CD4-positive, alpha-beta T cell (primary cell): ENCODE data around the gene POLG2. TPM values are rescaled to one million over a fixed set of nuclear protein-coding genes. Genes with fewer than 3 reads are reported as not detected.

Source experiments
- ATAC-seq: fragments of 200-7000 bp; cut with Tn5 transposase; one replicate; pipeline ENCODE4 v1.10.0; 2022; ENCODE audit warnings: mild to moderate bottlenecking; ENCODE audit not compliant: poor library complexity
- CTCF ChIA-PET: fragments of 350-600 bp; sonication (Branson Sonifier 250); formaldehyde crosslinking; loops from one replicate; lab custom pipeline; 2021; ENCODE audit warnings: antibody characterized with exemption, inconsistent platforms; lab: Charles Lee
- POLR2A ChIA-PET: fragments of 350-600 bp; sonication (Branson Sonifier 250); formaldehyde crosslinking; loops from one replicate; lab custom pipeline; 2021; ENCODE audit warnings: antibody characterized with exemption, inconsistent platforms; lab: Charles Lee
- DNase-seq, 14 experiments: peaks; one replicate each; pipeline ENCODE4 v3.0.0-alpha.2; 2013 to 2020; ENCODE audit warnings: mixed read lengths in 2 of 14
- H3K27ac ChIP-seq, 2 donors: one replicate each; pipeline versions ENCODE4 v1.5.1 to v1.7.0; 2013; ENCODE audit warnings: low read length in 2 of 2, low read depth in 1 of 2, mild to moderate bottlenecking in 1 of 2
- H3K27me3 ChIP-seq, 2 experiments: 1 replicate in 1 of 2; 2 replicates in 1 of 2; pipeline versions ENCODE4 v1.6.1 to v1.7.0; 2013; ENCODE audit warnings: low read length in 2 of 2, control low read depth in 1 of 2, mild to moderate bottlenecking in 1 of 2, moderate library complexity in 1 of 2; ENCODE audit not compliant: insufficient read depth in 2 of 2, control insufficient read depth in 1 of 2
- H3K36me3 ChIP-seq: one replicate; pipeline ENCODE4 v1.6.1; 2013; ENCODE audit warnings: low read length, control low read depth; ENCODE audit not compliant: insufficient read depth
- H3K4me1 ChIP-seq: one replicate; pipeline ENCODE4 v1.6.1; 2013; ENCODE audit warnings: low read length, control low read depth; ENCODE audit not compliant: insufficient read depth
- H3K4me3 ChIP-seq: one replicate; pipeline ENCODE4 v1.5.1; 2013; ENCODE audit warnings: mild to moderate bottlenecking, low read length, moderate library complexity
- H3K9me3 ChIP-seq, 2 experiments: 1 replicate in 1 of 2; 2 replicates in 1 of 2; pipeline versions ENCODE4 v1.6.1 to v1.7.0; 2013; ENCODE audit warnings: low read length in 2 of 2, mild to moderate bottlenecking in 2 of 2, control low read depth in 1 of 2, moderate library complexity in 1 of 2; ENCODE audit not compliant: control insufficient read depth in 1 of 2, insufficient read depth in 1 of 2
- H3K27ac Mint-ChIP-seq: one replicate; pipeline ENCODE4 v1.8.0; 2020; ENCODE audit warnings: mixed read lengths
- H3K27me3 Mint-ChIP-seq: one replicate; pipeline ENCODE4 v1.8.0; 2021; ENCODE audit warnings: mixed read lengths
- H3K36me3 Mint-ChIP-seq: one replicate; pipeline ENCODE4 v1.8.0; 2021; ENCODE audit warnings: low read depth, mixed read lengths
- H3K4me1 Mint-ChIP-seq: one replicate; pipeline ENCODE4 v1.8.0; 2021; ENCODE audit warnings: low read depth, mixed read lengths
- H3K4me3 Mint-ChIP-seq: one replicate; pipeline ENCODE4 v1.8.0; 2020; ENCODE audit warnings: mild to moderate bottlenecking, mixed read lengths
- H3K9me3 Mint-ChIP-seq: one replicate; pipeline ENCODE4 v1.8.0; 2020; ENCODE audit warnings: mixed read lengths
- CTCF ChIP-seq: fragments of 200-600 bp; IDR thresholded peaks from one replicate; pipeline ENCODE4 v1.8.0; 2022; ENCODE audit warnings: antibody characterized with exemption, mild to moderate bottlenecking
- intact Hi-C, 2 experiments: fragments of 100-400 bp; cut with DNase I in 1 of 2; cut with micrococcal nuclease in 1 of 2; formaldehyde crosslinking; loops; one replicate each; pipeline versions ENCODE4 v1.15.1 to v1.9.0; 2023 to 2025; cut with DNase I, micrococcal nuclease
- total RNA-seq, 174 experiments: library from RNA in 2 of 174; stranded (reverse) in 2 of 174; gene quantifications; one replicate each; pipeline ENCODE4 v1.2.3 and lab custom pipeline; 2021 to 2026

Gene POLG2
- total RNA-seq, 2 experiments from 2014 or later: 32.8 to 34.1 TPM

DNA sequence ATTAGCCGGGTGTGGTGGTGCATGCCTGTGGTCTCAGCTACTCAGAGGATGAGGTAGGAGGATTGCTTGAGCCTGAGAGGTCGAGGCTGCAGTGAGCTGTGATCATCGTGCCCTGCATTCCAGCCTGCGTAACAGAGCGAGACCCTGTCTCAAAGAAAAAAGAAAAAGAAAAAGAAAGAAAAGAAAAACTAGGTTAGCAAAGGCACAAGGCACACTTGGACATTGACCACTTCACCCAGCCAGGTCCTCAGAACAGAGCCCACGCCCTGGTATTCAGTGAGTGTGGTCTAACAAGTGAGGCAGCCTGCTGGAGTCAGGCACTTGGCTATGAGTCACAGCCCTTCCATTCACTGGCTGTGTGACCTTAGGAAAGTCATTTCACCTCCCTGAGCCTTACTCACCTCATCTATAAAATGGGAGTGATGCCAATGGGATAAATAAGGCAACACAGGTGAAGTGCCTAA lies 37.5 kb downstream of the POLG2 start:
- ATAC-seq: no peak
- H3K4me1 ChIP-seq: peaks cover 24% of the 10 kb centered on the region
- Mint-ChIP-seq H3K4me1 (peaks cover 31% of the 10 kb centered on the region), H3K27me3 (no peaks in the 10 kb centered on the region), H3K36me3 (no peaks in the 10 kb centered on the region), H3K4me3 (no peak overlapping the region), H3K27ac (no peak overlapping the region), H3K9me3 (no peaks in the 10 kb centered on the region)
- DNase-seq: no peak
- intact Hi-C loops: no loop called here
- H3K27me3 ChIP-seq: peaks cover 0 to 2% of the 10 kb centered on the region in 2 experiments
- H3K36me3 ChIP-seq: no peaks in the 10 kb centered on the region
- no peak overlapping the region for H3K27ac ChIP-seq
- H3K9me3 ChIP-seq: no peaks in the 10 kb centered on the region
- CTCF ChIA-PET: no interaction called here
- no peak overlapping the region for H3K4me3 ChIP-seq
- POLR2A ChIA-PET: no interaction called here
- TF ChIP-seq CTCF: no peak

- H3K27me3 Mint-ChIP-seq: no peaks in the 10 kb centered on the region
- no peaks in the 10 kb centered on the region for H3K36me3 Mint-ChIP-seq
- no peak overlapping the region for H3K4me3 Mint-ChIP-seq
- peaks cover 31% of the 10 kb centered on the region for H3K4me1 Mint-ChIP-seq
- Histone ChIP-seq H3K9me3 (no peaks in the 10 kb centered on the region), H3K27me3 (peaks cover 0 to 2% of the 10 kb centered on the region in 2 experiments), H3K27ac (no peak overlapping the region), H3K4me3 (no peak overlapping the region), H3K36me3 (no peaks in the 10 kb centered on the region), H3K4me1 (peaks cover 24% of the 10 kb centered on the region)
- CTCF ChIA-PET: no interaction called here
- no peak overlapping the region for H3K27ac Mint-ChIP-seq
- intact Hi-C loops: no loop called here
- DNase-seq (no peak), ATAC-seq (no peak)
- no peaks in the 10 kb centered on the region for H3K9me3 Mint-ChIP-seq
- no peak for TF ChIP-seq CTCF
- POLR2A ChIA-PET: no interaction called here
Observed at GRCh38 chr17:64458756-64459155, 38.1 kb downstream of the POLG2 start.

- no peak overlapping the region for H3K4me3 ChIP-seq
- ChIA-PET POLR2A (interaction anchor here (1.5 to 3.0 kb wide), 4 partner anchors 15 to 48 kb away, joined by 5 to 46 read pairs (median 16); partner anchors contain the start of genes CEP95, DDX5 and POLG2), CTCF (no interaction called here)
- no peaks in the 10 kb centered on the region for H3K9me3 ChIP-seq
- intact Hi-C loops: no loop called here
- DNase-seq: no peak
- no peak overlapping the region for H3K27ac ChIP-seq
- Mint-ChIP-seq H3K9me3 (no peaks in the 10 kb centered on the region), H3K4me3 (no peak overlapping the region), H3K36me3 (no peaks in the 10 kb centered on the region), H3K27me3 (no peaks in the 10 kb centered on the region), H3K27ac (peak overlapping the region; percentile 74), H3K4me1 (peaks cover 31% of the 10 kb centered on the region)
- peaks cover 0 to 1% of the 10 kb centered on the region in 2 experiments for H3K27me3 ChIP-seq
- no peak for TF ChIP-seq CTCF
- H3K4me1 ChIP-seq: peaks cover 24% of the 10 kb centered on the region
- no peaks in the 10 kb centered on the region for H3K36me3 ChIP-seq
- no peak for ATAC-seq
Observed at GRCh38 chr17:64457156-64457555, 39.7 kb downstream of the POLG2 start.
